ENCODE results near the gene USF2. TPM values are rescaled to one million over a fixed set of nuclear protein-coding genes. Genes with fewer than 3 reads are reported as not detected.

USF2 gene
- polyA plus RNA-seq, 1 of the 3 experiments (the other 2 are of a cell fraction): 102 TPM

- H3K9ac ChIP-seq: no peak overlapping the region
- no peaks in the 10 kb centered on the region for H4K20me1 ChIP-seq (ENCODE audit: insufficient read depth)
- H3K36me3 ChIP-seq (replicated peaks in 1 of 2; ENCODE audit: control insufficient read depth in 1 of 2, insufficient read depth in 2 of 2, low read length in 1 of 2): no peaks in the 10 kb centered on the region
- no peak for DNase-seq
- no peak overlapping the region for H3K27ac ChIP-seq (ENCODE audit: low read depth in 2 of 2, low read length in 1 of 2)
- H3K79me2 ChIP-seq (ENCODE audit: insufficient read depth): no peaks in the 10 kb centered on the region
- CTCF ChIA-PET: interaction anchor here (1.4 kb wide), 1 partner anchor 53 kb away, joined by 4 read pairs; no protein-coding TSS in a partner anchor
- H3F3A ChIP-seq (replicated peaks; ENCODE audit: insufficient read depth): no peaks in the 10 kb centered on the region
- TF ChIP-seq NFIC (IDR thresholded peaks at IDR 0.05; ENCODE audit: borderline replicate concordance) (no peak), FOSL2 (IDR thresholded peaks at IDR 0.05; ENCODE audit: borderline replicate concordance, low read depth) (no peak), RAD21 (IDR thresholded peaks at IDR 0.05; ENCODE audit: low read length) (no peak), CHD2 (IDR thresholded peaks at IDR 0.05; ENCODE audit: low read length, partially characterized antibody) (no peak), JUND (IDR thresholded peaks at IDR 0.05) (no peak), MAX (IDR thresholded peaks at IDR 0.05; ENCODE audit: low read depth) (no peak)
- H3K4me3 ChIP-seq (ENCODE audit: low read depth in 2 of 2, low read length in 1 of 2): no peak overlapping the region
- no peaks in the 10 kb centered on the region for H3K9me3 ChIP-seq
- no peaks in the 10 kb centered on the region for H3K4me1 ChIP-seq (ENCODE audit: control insufficient read depth in 1 of 2, insufficient read depth in 2 of 2, low read depth in 1 of 2, low read length in 1 of 2)
- H3K9me2 ChIP-seq: no peaks in the 10 kb centered on the region
- peaks cover 56% of the 10 kb centered on the region for H3K27me3 ChIP-seq (ENCODE audit: insufficient read depth)
- no peak overlapping the region for H3K4me2 ChIP-seq
- H2AFZ ChIP-seq (ENCODE audit: low read depth): no peak overlapping the region
- POLR2A ChIA-PET: no interaction called here
- WGBS (ENCODE audit: low lambda C conversion rate): 58% methylated on average over 10 of the region's 10 CpGs
Observed at GRCh38 chr19:35300339-35300649, 31.5 kb downstream of the USF2 start.

GRCh38 chr19:35301961-35302360 is 33.2 kb downstream of the USF2 start:
- Histone ChIP-seq H3F3A (replicated peaks; ENCODE audit: insufficient read depth) (no peaks in the 10 kb centered on the region), H3K79me2 (ENCODE audit: insufficient read depth) (no peaks in the 10 kb centered on the region), H3K4me3 (ENCODE audit: low read depth in 2 of 2, low read length in 1 of 2) (no peak overlapping the region), H3K4me2 (no peak overlapping the region), H2AFZ (ENCODE audit: low read depth) (no peak overlapping the region), H4K20me1 (ENCODE audit: insufficient read depth) (no peaks in the 10 kb centered on the region), H3K27me3 (ENCODE audit: insufficient read depth) (peaks cover 44% of the 10 kb centered on the region), H3K27ac (ENCODE audit: low read depth in 2 of 2, low read length in 1 of 2) (no peak overlapping the region), H3K36me3 (replicated peaks in 1 of 2; ENCODE audit: control insufficient read depth in 1 of 2, insufficient read depth in 2 of 2, low read length in 1 of 2) (no peaks in the 10 kb centered on the region), H3K9me3 (no peaks in the 10 kb centered on the region), H3K9me2 (no peaks in the 10 kb centered on the region), H3K4me1 (ENCODE audit: control insufficient read depth in 1 of 2, insufficient read depth in 2 of 2, low read depth in 1 of 2, low read length in 1 of 2) (no peaks in the 10 kb centered on the region), H3K9ac (no peak overlapping the region)
- no peak for DNase-seq
- 38% methylated on average over 2 of the region's 2 CpGs for WGBS (ENCODE audit: low lambda C conversion rate)
- TF ChIP-seq POLR2AphosphoS5 (IDR thresholded peaks at IDR 0.05; ENCODE audit: low read depth, low read length) (no peak), USF1 (IDR thresholded peaks at IDR 0.05; ENCODE audit: borderline replicate concordance, low read depth) (no peak), RXRA (IDR thresholded peaks at IDR 0.05; ENCODE audit: borderline replicate concordance, low read depth) (no peak), EZH2phosphoT487 (IDR thresholded peaks at IDR 0.05; ENCODE audit: borderline replicate concordance, low read depth) (no peak), ELF1 (IDR thresholded peaks at IDR 0.05) (no peak), NRF1 (IDR thresholded peaks at IDR 0.05; ENCODE audit: low read depth, low read length) (no peak), CHD2 (IDR thresholded peaks at IDR 0.05; ENCODE audit: low read length, partially characterized antibody) (no peak), RFX5 (IDR thresholded peaks at IDR 0.05; ENCODE audit: low read length) (no peak), ZBTB33 (IDR thresholded peaks at IDR 0.05; ENCODE audit: borderline replicate concordance, low read depth) (no peak), USF2 (IDR thresholded peaks at IDR 0.05; ENCODE audit: borderline replicate concordance, low read depth, low read length) (no peak), SIN3A (IDR thresholded peaks at IDR 0.05; ENCODE audit: borderline replicate concordance, low read depth, low read length) (no peak), MXI1 (IDR thresholded peaks at IDR 0.05; ENCODE audit: low read depth, low read length) (no peak)
- CTCF ChIA-PET: interaction anchor here (1.1 kb wide), 1 partner anchor 32 kb away, joined by 3 read pairs; no protein-coding TSS in a partner anchor
- POLR2A ChIA-PET: no interaction called here
